ENCODE results near the gene CYP17A1.

The CYP17A1 gene

DNA sequence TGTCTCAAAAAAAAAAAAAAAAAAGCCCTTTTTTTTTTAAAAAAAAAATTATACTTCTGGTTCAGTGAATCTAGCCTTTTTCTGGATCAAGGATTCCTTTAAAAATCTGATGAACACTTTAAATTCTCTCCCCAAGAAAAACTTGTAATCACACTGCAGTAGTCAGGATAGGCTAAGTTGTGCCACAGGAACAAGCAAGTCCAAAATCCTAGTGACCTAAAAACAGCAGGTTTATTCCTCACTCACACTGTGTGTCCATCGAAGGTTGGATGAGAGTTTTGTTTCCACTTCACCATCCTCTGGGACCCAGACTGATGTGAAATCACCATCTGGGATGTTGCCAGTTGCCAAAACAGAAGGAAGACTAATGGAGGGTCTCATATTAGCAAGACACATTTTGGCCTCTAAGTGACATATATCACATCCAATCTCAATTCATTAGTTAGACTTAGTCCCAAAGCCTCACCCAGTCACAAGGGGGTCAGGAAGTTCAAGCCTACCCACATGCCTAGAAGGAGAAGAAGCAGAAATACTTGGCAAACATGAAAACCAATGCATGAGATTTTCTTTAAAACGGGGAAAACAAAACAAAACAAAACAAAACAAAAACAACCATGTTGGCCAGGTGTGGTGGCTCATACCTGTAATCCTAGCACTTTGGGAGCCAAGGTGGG, 32.7 kb downstream of the CYP17A1 start:
- DNase-seq (ENCODE audit: low spot score): no peak

- DNase-seq (ENCODE audit: low spot score): no peak
Observed at GRCh38 chr10:102802920-102803534, 34.2 kb downstream of the CYP17A1 start.

- DNase-seq (ENCODE audit: low spot score): no peak
Observed at GRCh38 chr10:102801978-102802377, 35.2 kb downstream of the CYP17A1 start.

DNA sequence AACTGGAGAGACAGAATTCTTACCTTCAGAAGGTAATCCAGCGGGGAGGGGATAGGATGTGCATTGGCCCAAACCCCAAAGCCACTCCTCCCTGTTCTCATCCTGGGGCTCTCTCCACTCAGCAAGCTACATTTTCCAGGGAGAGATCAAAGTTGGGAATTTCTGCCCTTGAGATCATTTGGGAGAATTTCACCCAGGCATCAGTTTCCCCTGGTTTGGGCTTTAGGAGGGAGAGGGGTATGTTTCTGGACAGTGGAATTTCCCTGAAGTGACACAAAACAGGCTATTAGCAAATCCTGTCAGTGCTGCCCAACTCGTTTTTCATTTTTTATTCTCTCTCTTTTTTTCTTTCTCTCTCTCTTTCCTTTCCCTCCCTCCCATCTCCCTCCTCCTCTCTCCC, 35.7 kb downstream of the CYP17A1 start:
- DNase-seq (ENCODE audit: low spot score): no peak

- no peak for DNase-seq (ENCODE audit: low spot score)
Observed at GRCh38 chr10:102800611-102801335, 36.4 kb downstream of the CYP17A1 start.

DNA sequence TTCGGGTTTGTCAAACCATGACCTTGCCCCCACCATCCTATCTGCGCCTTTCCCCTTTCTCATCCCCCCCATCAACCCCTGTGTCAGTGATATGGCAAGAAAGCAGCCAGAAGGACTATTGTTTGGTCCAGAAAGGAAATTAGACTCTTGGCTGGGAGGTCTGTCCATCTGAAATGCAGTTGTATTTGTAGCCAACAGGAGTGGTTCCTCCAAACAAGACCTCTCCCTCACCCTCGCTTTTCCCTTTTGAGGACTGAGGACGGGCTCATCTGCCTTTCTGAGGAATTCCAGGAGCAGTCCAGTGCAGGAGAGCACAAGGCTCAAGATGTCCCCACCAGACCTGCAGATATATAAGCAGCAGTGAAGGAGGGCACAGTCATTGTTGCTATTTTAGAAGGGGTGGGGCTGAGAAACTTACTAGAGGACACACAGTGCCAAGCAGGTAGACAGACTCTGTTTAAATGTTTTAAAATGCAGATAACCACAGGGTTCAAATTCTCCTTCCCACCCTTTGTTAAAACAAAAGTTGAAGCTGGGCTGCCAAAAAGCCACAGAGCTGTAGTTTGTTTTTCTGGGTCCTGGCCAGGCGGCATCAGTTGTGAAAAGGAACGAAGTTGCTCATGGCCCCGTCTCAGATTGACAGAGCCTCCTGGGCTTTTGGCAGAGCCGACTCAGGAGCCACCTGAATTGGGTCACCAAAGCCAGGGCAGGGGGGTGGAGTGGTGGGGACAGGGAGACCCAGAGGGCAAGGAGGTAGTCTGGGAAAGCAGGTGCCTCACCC, 37.3 kb downstream of the CYP17A1 start:
- DNase-seq (ENCODE audit: low spot score): no peak

DNA sequence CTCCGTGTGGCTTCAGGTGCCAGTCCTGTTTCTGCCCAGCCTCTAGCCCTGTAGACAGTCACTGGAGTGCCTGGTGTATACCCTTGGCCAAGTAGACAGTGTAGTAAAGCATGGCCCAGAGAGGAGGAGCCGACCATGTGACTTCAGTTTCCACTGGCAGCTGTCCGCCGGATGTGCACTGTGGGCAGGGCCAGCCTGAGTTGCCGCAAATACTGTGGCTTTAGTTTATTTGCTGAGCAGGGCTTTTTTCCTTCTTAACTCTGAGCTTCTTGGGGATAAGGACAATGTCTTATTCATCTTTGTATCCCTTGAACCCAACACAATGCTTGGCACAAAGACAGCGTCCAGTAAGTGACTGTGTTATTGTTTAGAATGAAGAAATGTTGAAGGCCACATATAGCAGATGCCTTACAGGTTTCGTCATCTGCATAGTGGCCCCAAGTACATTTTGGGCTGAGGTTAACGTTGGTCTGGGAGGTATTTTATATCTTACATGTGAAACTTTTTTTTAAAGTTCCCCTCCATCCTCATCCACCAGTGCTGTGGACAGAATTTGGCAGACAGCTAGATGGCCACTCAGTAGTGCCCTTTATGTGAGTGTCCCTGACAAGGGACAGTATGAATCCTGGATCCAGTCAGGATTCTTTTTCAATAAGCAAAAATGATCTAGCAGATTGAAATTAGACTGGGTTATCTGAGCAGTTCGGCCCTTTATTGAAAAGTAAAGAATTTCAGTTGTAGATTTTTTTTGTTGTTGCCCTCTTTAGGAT, 40.6 kb downstream of the CYP17A1 start:
- peak; percentile 33 for DNase-seq (ENCODE audit: low spot score)

GRCh38 chr10:102795453-102796406, 41.5 kb downstream of the CYP17A1 start:
- no peak for DNase-seq (ENCODE audit: low spot score)

GRCh38 chr10:102791754-102792395, 45.3 kb downstream of the CYP17A1 start:
- no peak for DNase-seq (ENCODE audit: low spot score)

DNA sequence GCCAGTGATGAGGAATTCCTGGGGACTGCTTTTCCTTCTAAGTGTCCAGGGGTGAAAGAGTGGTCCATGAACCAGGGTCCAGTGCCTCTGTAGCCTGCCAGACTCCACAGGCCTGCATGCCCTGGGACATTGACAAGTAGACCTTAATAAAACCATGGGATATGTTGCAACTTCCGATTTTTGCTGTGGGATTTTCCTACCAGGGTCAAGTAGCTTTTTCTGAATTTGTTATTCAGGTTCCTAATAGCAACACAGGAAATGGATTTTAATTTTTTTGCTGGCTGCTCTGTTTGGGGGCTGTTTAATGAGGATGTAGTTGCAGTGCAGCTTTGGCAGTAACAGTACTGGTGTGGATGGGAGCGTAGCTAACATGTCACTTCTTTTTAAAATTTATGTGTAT, 51.4 kb downstream of the CYP17A1 start:
- DNase-seq (ENCODE audit: low spot score): no peak

GRCh38 chr10:102783568-102783967, 53.6 kb downstream of the CYP17A1 start:
- no peak for DNase-seq (ENCODE audit: low spot score)

DNA sequence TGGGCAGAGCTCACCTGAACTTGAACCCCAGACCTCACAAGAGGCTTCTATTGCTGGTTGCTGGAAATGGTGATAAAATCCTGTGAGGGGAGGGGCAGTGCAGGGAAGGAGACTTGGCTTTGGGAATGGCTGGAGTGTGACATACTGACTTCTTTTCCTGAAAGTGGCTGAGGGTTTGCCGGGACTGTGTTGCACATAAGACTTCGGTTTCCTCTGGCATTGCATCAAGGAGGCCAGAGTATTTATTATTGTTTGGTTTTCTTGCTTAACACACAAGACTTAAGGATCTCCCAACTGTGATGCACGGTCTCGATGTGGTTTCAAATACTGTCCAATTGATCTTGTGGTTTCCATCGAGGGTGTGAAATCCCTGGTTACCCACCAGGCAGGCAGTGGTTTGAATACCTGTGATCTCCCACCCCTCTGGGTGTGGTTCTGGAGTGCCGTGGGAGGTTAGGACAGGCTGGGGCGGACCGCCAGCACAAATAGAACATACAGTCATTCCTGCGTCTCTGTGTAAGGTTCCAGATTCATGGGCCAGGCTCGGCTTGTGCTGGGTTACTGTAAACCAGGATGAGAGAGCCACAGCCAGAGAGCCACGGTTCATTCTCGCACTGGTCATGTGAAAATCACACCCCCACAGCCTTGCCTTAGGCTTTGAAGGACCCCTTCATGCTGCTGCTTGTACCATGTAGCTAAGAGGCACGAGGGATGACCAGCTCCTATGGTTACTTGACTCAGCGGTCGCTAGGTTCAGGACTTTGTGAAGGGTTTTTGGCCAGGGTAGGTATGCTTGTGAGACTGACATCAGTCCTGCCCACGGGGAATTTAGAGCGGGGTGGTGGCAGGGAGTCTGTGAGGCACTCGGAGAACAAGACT, 54.3 kb downstream of the CYP17A1 start:
- no peak for DNase-seq (ENCODE audit: low spot score)

DNA sequence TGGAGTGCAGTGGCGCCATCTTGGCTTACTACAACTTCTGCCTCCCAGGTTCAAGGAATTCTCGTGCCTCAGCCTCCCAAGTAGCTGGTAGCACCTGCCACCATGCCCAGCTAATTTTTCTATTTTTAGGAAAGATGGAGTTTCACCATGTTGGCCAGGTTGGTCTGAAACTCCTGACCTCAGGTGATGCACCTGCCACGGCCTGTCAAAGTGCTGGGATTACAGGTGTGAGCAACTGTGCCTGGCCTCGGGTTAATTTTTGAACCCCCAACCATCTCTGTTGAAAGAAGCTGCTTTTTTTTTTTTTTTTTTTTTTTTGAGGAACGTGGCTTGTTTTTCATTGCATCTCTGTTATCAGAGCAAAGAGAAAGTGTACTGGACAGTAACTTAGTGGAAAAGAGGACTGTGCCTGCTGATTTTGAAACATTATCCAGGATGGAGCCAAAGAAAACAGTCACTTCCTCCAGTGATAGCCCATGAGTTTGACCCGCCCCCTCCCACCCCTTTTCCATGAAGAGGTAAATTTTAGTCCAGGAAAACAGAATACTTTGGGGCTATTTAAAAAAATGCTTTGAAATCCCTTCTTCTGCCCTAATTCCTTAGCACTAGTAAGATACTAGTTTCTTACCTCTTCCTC, 55.2 kb downstream of the CYP17A1 start:
- no peak for DNase-seq (ENCODE audit: low spot score)

DNA sequence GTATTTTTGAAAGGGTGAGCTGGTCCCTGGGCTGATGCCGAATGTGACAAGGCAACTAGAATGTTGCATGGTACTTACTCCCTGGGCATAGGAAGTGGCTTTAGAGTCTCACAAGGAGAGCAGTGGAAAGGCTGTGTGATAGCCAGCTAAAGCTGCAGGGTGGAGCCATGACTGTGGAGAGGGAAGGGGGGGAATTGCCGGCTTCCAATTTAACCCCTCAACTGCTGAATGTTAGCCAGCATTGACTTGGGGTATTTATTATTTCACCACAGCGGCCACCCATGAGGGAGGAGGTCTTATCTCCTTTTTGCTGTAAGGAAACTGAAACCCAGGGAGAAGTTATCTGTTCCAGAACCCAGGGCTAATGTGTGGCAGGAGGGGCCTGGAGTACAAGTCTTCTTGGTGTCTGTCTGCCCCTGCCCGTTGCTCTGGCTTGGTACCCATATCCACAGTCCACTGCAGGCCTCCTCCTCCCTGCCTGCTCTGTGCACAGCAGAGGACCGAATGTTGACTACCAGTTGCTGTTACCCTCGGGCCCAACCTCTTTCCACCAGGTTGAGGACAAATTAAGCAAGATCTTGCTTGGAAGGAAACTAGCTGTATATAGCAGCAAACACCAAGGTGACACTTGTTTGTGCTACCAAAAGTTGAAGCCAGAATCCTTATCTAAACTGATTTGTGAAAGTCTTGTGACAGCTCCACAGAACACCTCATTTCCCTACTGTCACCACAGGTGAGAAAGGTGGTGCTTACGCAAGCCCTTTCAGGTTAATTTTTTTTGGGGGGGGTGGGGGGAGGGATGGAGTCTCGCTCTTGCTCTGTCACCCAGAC, 55.9 kb downstream of the CYP17A1 start:
- peak; percentile 51 for DNase-seq (ENCODE audit: low spot score)

All from hematopoietic multipotent progenitor cell treated with erythropoietin and hydrocortisone succinate and interleukin-3 and kit ligand, for 15 days (in vitro differentiated cells).